HCT116 (cell line): ENCODE results near the gene RASSF7. TPM values are rescaled to one million over a fixed set of nuclear protein-coding genes. Genes with fewer than 3 reads are reported as not detected.

Experiments used
- ATAC-seq: fragments of 200-7000 bp; cut with Tn5 transposase; 2 replicates; pipeline ENCODE4 v1.9.1; 2020; ENCODE audit warnings: mild to moderate bottlenecking, moderate library complexity
- BruUV-seq: library from RNA; stranded (reverse); fragments of 400-500 nt; replicated peaks from 2 replicates; lab custom pipeline; 2021; lab: Mats Ljungman, UMichigan
- CTCF ChIA-PET: fragments of 300-600 bp; sonication (Branson Sonifier 250); formaldehyde crosslinking; loops from one replicate; lab custom pipeline; 2021; ENCODE audit warnings: antibody characterized with exemption; lab: Charles Lee
- POLR2A ChIA-PET: fragments of 300-600, 350-600 bp; sonication (Branson Sonifier 250); formaldehyde crosslinking; loops from one replicate; lab custom pipeline; 2021; ENCODE audit warnings: antibody characterized with exemption; lab: Charles Lee
- RAD21 ChIA-PET, 2 experiments: fragments of 300-600 bp; sonication (Branson Sonifier 250); formaldehyde crosslinking; loops; one replicate each; lab custom pipeline; 2023; ENCODE audit warnings: low total read pairs in 2 of 2; ENCODE audit not compliant: uncharacterized antibody in 2 of 2, unreplicated experiment in 2 of 2, low non-redundant PET in 1 of 2; lab: Charles Lee
- DNase-seq: peaks from one replicate; pipeline ENCODE4 v3.0.0-alpha.2; 2010; ENCODE audit warnings: low read depth, low spot score
- H2AFZ ChIP-seq: fragments of 200-600 bp; shearing (Covaris generic), sonication (generic); 2 replicates; pipeline ENCODE4 v1.6.1; 2017; ENCODE audit warnings: low read depth, mixed run types, mixed read lengths, antibody characterized with exemption, low read length; ENCODE audit not compliant: poor library complexity, severe bottlenecking
- H3K27ac ChIP-seq: 2 replicates; pipeline ENCODE4 v1.5.1; 2012; ENCODE audit warnings: low read depth, low read length
- H3K27me3 ChIP-seq: fragments of 200-600 bp; sonication (generic); 2 replicates; pipeline ENCODE4 v1.6.1; 2016; ENCODE audit warnings: mixed run types, low read length, mixed read lengths; ENCODE audit not compliant: insufficient read depth
- H3K36me3 ChIP-seq, 2 experiments: fragments of 200-500 bp in 1 of 2; fragments of 200-600 bp in 1 of 2; sonication (Bioruptor generic) in 1 of 2; sonication (generic) in 1 of 2; 2 replicates each; pipeline versions ENCODE4 v1.5.1 to v1.6.1; 2014 to 2016; ENCODE audit warnings: low read length in 2 of 2, inconsistent platforms in 1 of 2, mixed read lengths in 1 of 2, mixed run types in 1 of 2; ENCODE audit not compliant: insufficient read depth in 2 of 2, control insufficient read depth in 1 of 2
- H3K4me1 ChIP-seq, 2 experiments: fragments of 200-600 bp in 1 of 2; sonication (generic) in 1 of 2; 2 replicates each; pipeline versions ENCODE4 v1.5.1 to v1.6.1; 2012 to 2017; ENCODE audit warnings: low read length in 2 of 2, inconsistent platforms in 1 of 2, mild to moderate bottlenecking in 1 of 2, mixed read lengths in 1 of 2, mixed run types in 1 of 2, moderate library complexity in 1 of 2; ENCODE audit not compliant: insufficient read depth in 2 of 2, control insufficient read depth in 1 of 2
- H3K4me2 ChIP-seq: fragments of 200-600 bp; sonication (generic); 2 replicates; pipeline ENCODE4 v1.6.1; 2017; ENCODE audit warnings: mixed run types, low read length, mixed read lengths
- H3K4me3 ChIP-seq, 2 experiments: fragments of 200-600 bp in 1 of 2; sonication (generic) in 1 of 2; replicated peaks in 1 of 2; 2 replicates each; pipeline ENCODE4 v1.5.1; 2011 to 2016; ENCODE audit warnings: low read length in 2 of 2, control low read depth in 1 of 2, low read depth in 1 of 2, mild to moderate bottlenecking in 1 of 2, mixed read lengths in 1 of 2, mixed run types in 1 of 2
- H3K79me2 ChIP-seq: fragments of 200-600 bp; sonication (generic); 2 replicates; pipeline ENCODE4 v1.6.1; 2017; ENCODE audit warnings: mild to moderate bottlenecking, mixed run types, low read length, moderate library complexity, mixed read lengths; ENCODE audit not compliant: insufficient read depth
- H3K9ac ChIP-seq: fragments of 200-600 bp; sonication (generic); 2 replicates; pipeline ENCODE4 v1.6.1; 2016; ENCODE audit warnings: low read length, mixed read lengths
- H3K9me2 ChIP-seq: fragments of 200-600 bp; sonication (generic), shearing (Covaris generic); 2 replicates; pipeline ENCODE4 v1.6.1; 2017; ENCODE audit warnings: mixed run types, mild to moderate bottlenecking, moderate library complexity; ENCODE audit not compliant: insufficient read depth
- H3K9me3 ChIP-seq, 2 experiments: fragments of 200-500 bp in 1 of 2; fragments of 200-600 bp in 1 of 2; sonication (Bioruptor generic) in 1 of 2; sonication (generic) in 1 of 2; 2 replicates each; pipeline ENCODE4 v1.6.1; 2014 to 2017; ENCODE audit warnings: low read length in 2 of 2, mixed read lengths in 2 of 2, inconsistent platforms in 1 of 2, low read depth in 1 of 2, mild to moderate bottlenecking in 1 of 2, mixed run types in 1 of 2, moderate library complexity in 1 of 2; ENCODE audit not compliant: control insufficient read depth in 1 of 2, insufficient read depth in 1 of 2
- H4K20me1 ChIP-seq: fragments of 200-600 bp; sonication (generic), shearing (Covaris generic); 2 replicates; pipeline ENCODE4 v1.6.1; 2017; ENCODE audit warnings: mixed run types, mild to moderate bottlenecking, moderate library complexity; ENCODE audit not compliant: insufficient read depth
- CEBPB ChIP-seq: IDR thresholded peaks from 2 replicates; pipeline ENCODE4 v1.6.1; 2012; ENCODE audit warnings: low read depth
- ELF1 ChIP-seq: IDR thresholded peaks from 2 replicates; pipeline ENCODE4 v1.6.1; 2012; ENCODE audit warnings: low read depth, borderline replicate concordance
- EZH2 ChIP-seq: fragments of 200-600 bp; sonication (generic); IDR thresholded peaks from 2 replicates; pipeline ENCODE4 v1.6.1; 2017; ENCODE audit warnings: antibody characterized with exemption, mixed run types
- EZH2phosphoT487 ChIP-seq: fragments of 200-600 bp; IDR thresholded peaks from 2 replicates; pipeline ENCODE4 v1.6.1; 2018; ENCODE audit warnings: antibody characterized with exemption, borderline replicate concordance
- POLR2A ChIP-seq: IDR thresholded peaks from 2 replicates; pipeline ENCODE4 v1.7.0; 2011; ENCODE audit warnings: borderline replicate concordance; ENCODE audit not compliant: insufficient read depth, insufficient read length; ENCODE audit errors: extremely low read depth
- POLR2AphosphoS5 ChIP-seq: IDR thresholded peaks from 2 replicates; pipeline ENCODE4 v1.6.1; 2011; ENCODE audit warnings: mild to moderate bottlenecking, low read depth, low read length, moderate library complexity
- SRF ChIP-seq: IDR thresholded peaks from 2 replicates; pipeline ENCODE4 v1.6.1; 2012; ENCODE audit warnings: low read depth
- TCF7L2 ChIP-seq: IDR thresholded peaks from 2 replicates; pipeline ENCODE4 v1.7.0; 2011; ENCODE audit warnings: borderline replicate concordance, inconsistent platforms; ENCODE audit not compliant: insufficient read depth, insufficient read length; ENCODE audit errors: extremely low read depth
- ZFX ChIP-seq: fragments of 450-650 bp; IDR thresholded peaks from 2 replicates; pipeline ENCODE4 v1.6.1; 2017
- intact Hi-C: fragments of 100-400 bp; cut with micrococcal nuclease; formaldehyde crosslinking; loops from 2 replicates; pipeline ENCODE4 v1.10.0; 2022
- total RNA-seq: library from RNA; stranded (reverse); gene quantifications from one replicate; pipeline ENCODE4 v1.2.1, GENCODE V29; 2021; ENCODE audit not compliant: unreplicated experiment
- TF ChIP-seq, protein P1 (sequence below): IDR thresholded peaks from 2 replicates; pipeline ENCODE4 v1.6.1; 2012
- TF ChIP-seq, protein P2 (sequence below): IDR thresholded peaks from 2 replicates; pipeline ENCODE4 v1.6.1; 2011; ENCODE audit warnings: mild to moderate bottlenecking, low read length, moderate library complexity; ENCODE audit not compliant: insufficient replicate concordance; ENCODE audit errors: extremely low read depth
- TF ChIP-seq, protein P3 (sequence below): IDR thresholded peaks from 2 replicates; pipeline ENCODE4 v1.6.1; 2012; ENCODE audit warnings: low read depth
- TF ChIP-seq, protein P4 (sequence below), 3 experiments: fragments of 200-600 bp in 1 of 3; sonication (generic) in 1 of 3; IDR thresholded peaks in 2 of 3; conservative IDR thresholded peaks in 1 of 3; 2 replicates each; pipeline ENCODE4 v1.5.1; 2012 to 2017; ENCODE audit warnings: low read depth in 2 of 3, low read length in 2 of 3, antibody characterized with exemption in 1 of 3, borderline replicate concordance in 1 of 3, control low read depth in 1 of 3, mild to moderate bottlenecking in 1 of 3, mixed read lengths in 1 of 3, mixed run types in 1 of 3, moderate library complexity in 1 of 3; ENCODE audit not compliant: insufficient read depth in 1 of 3

RASSF7 gene
- total RNA-seq, 1 experiment from 2014 or later, result 35.9 TPM

DNA sequence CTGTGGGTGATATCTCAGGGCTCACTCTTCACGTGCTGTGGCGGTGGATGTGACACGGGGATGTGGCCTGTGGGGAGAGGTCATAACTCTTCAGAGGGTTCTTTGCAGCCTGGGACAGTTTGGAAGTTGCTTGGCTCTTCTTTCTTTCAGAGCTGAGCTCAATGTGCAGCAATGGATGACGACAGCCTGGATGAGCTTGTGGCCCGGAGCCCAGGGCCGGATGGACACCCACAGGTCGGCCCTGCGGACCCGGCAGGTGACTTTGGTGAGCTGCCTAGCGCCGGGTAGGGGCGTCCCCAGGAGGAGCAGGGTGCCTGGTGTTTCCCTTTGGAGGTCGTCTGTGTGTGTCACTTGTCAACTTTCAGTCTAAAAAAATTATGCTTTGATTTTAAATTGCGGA is 20.6 kb downstream of the RASSF7 start:
- Histone ChIP-seq H2AFZ (no peak overlapping the region), H3K4me2 (no peak overlapping the region), H3K79me2 (peaks cover 90% of the 10 kb centered on the region), H3K4me1 (peaks cover 12 to 17% of the 10 kb centered on the region in 2 experiments), H3K27me3 (no peaks in the 10 kb centered on the region), H4K20me1 (no peaks in the 10 kb centered on the region; the same call in 1 of the 2 replicates), H3K9me2 (no peaks in the 10 kb centered on the region), H3K9ac (no peak overlapping the region), H3K9me3 (no peaks in the 10 kb centered on the region), H3K36me3 (peaks cover 19 to 31% of the 10 kb centered on the region in 2 experiments; a peak in 3 of 4 replicates), H3K27ac (no peak overlapping the region), H3K4me3 (no peak overlapping the region)
- ChIA-PET RAD21 (no interaction called here), CTCF (no interaction called here), POLR2A (no interaction called here)
- ATAC-seq (no peak), DNase-seq (no peak)
- intact Hi-C loops, result no loop called here
- no TSS peak for BruUV-seq
- no peak for TF ChIP-seq SRF
- no peak for TF ChIP-seq ELF1
- TF ChIP-seq POLR2A, result no peak
- TF ChIP-seq, protein P1, sequence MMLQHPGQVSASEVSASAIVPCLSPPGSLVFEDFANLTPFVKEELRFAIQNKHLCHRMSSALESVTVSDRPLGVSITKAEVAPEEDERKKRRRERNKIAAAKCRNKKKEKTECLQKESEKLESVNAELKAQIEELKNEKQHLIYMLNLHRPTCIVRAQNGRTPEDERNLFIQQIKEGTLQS, result no peak
- TF ChIP-seq, protein P2, sequence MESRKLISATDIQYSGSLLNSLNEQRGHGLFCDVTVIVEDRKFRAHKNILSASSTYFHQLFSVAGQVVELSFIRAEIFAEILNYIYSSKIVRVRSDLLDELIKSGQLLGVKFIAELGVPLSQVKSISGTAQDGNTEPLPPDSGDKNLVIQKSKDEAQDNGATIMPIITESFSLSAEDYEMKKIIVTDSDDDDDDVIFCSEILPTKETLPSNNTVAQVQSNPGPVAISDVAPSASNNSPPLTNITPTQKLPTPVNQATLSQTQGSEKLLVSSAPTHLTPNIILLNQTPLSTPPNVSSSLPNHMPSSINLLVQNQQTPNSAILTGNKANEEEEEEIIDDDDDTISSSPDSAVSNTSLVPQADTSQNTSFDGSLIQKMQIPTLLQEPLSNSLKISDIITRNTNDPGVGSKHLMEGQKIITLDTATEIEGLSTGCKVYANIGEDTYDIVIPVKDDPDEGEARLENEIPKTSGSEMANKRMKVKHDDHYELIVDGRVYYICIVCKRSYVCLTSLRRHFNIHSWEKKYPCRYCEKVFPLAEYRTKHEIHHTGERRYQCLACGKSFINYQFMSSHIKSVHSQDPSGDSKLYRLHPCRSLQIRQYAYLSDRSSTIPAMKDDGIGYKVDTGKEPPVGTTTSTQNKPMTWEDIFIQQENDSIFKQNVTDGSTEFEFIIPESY, result no peak
- TF ChIP-seq EZH2phosphoT487, result no peak
- no peak for TF ChIP-seq ZFX

DNA sequence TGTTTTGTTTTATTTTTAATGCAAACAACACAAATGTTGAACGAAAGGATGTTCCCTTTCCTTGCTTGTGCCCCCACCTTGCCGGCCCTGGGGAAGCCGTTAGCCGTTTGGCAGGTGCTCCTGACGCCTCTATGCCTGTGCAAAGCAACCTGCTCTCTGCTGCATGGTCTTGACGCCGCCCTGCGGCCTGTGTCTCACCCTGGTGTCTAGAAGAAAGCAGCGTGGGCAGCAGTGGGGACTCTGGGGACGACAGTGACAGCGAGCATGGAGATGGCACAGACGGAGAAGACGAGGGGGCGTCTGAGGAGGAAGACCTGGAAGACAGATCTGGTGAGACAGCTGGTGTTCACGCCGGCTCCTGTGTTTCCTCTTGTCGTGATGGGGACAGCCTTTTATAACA is 21.0 kb downstream of the RASSF7 start:
- Histone ChIP-seq H3K79me2 (peaks cover 93% of the 10 kb centered on the region), H3K9me2 (no peaks in the 10 kb centered on the region), H4K20me1 (no peaks in the 10 kb centered on the region; the same call in 1 of the 2 replicates), H2AFZ (no peak overlapping the region), H3K9me3 (no peaks in the 10 kb centered on the region), H3K4me2 (no peak overlapping the region), H3K36me3 (peaks cover 19 to 35% of the 10 kb centered on the region in 2 experiments; a peak in 3 of 4 replicates), H3K27ac (no peak overlapping the region), H3K4me3 (no peak overlapping the region), H3K9ac (no peak overlapping the region), H3K4me1 (peaks cover 12 to 17% of the 10 kb centered on the region in 2 experiments), H3K27me3 (no peaks in the 10 kb centered on the region)
- CTCF ChIA-PET, result no interaction called here
- DNase-seq (no peak), ATAC-seq (no peak)
- POLR2A ChIA-PET, result no interaction called here
- intact Hi-C loops, result no loop called here
- RAD21 ChIA-PET, result no interaction called here
- BruUV-seq, result no TSS peak
- TF ChIP-seq, protein P3, sequence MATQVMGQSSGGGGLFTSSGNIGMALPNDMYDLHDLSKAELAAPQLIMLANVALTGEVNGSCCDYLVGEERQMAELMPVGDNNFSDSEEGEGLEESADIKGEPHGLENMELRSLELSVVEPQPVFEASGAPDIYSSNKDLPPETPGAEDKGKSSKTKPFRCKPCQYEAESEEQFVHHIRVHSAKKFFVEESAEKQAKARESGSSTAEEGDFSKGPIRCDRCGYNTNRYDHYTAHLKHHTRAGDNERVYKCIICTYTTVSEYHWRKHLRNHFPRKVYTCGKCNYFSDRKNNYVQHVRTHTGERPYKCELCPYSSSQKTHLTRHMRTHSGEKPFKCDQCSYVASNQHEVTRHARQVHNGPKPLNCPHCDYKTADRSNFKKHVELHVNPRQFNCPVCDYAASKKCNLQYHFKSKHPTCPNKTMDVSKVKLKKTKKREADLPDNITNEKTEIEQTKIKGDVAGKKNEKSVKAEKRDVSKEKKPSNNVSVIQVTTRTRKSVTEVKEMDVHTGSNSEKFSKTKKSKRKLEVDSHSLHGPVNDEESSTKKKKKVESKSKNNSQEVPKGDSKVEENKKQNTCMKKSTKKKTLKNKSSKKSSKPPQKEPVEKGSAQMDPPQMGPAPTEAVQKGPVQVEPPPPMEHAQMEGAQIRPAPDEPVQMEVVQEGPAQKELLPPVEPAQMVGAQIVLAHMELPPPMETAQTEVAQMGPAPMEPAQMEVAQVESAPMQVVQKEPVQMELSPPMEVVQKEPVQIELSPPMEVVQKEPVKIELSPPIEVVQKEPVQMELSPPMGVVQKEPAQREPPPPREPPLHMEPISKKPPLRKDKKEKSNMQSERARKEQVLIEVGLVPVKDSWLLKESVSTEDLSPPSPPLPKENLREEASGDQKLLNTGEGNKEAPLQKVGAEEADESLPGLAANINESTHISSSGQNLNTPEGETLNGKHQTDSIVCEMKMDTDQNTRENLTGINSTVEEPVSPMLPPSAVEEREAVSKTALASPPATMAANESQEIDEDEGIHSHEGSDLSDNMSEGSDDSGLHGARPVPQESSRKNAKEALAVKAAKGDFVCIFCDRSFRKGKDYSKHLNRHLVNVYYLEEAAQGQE, result no peak
- no peak for TF ChIP-seq TCF7L2
- TF ChIP-seq EZH2, result no peak
- TF ChIP-seq CEBPB, result no peak
- no peak for TF ChIP-seq POLR2AphosphoS5
- TF ChIP-seq, protein P4, sequence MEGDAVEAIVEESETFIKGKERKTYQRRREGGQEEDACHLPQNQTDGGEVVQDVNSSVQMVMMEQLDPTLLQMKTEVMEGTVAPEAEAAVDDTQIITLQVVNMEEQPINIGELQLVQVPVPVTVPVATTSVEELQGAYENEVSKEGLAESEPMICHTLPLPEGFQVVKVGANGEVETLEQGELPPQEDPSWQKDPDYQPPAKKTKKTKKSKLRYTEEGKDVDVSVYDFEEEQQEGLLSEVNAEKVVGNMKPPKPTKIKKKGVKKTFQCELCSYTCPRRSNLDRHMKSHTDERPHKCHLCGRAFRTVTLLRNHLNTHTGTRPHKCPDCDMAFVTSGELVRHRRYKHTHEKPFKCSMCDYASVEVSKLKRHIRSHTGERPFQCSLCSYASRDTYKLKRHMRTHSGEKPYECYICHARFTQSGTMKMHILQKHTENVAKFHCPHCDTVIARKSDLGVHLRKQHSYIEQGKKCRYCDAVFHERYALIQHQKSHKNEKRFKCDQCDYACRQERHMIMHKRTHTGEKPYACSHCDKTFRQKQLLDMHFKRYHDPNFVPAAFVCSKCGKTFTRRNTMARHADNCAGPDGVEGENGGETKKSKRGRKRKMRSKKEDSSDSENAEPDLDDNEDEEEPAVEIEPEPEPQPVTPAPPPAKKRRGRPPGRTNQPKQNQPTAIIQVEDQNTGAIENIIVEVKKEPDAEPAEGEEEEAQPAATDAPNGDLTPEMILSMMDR (IDR thresholded peaks at IDR 0.05 in 2 of 3, conservative IDR thresholded peaks at IDR 0.05 in 1 of 3; ENCODE audit: borderline replicate concordance in 1 of 3, insufficient read depth in 1 of 3, low read depth in 2 of 3, low read length in 2 of 3), result no peak
